Activated CD4-positive, alpha-beta T cell treated with anti-CD3 and anti-CD28 coated beads for 36 hours (primary cell): ENCODE data around the gene VWA7. TPM values are rescaled to one million over a fixed set of nuclear protein-coding genes. Genes with fewer than 3 reads are reported as not detected.
A peak's percentile ranks its signal among the peaks of the same experiment; 100 is the strongest.

Experiments used
- ATAC-seq: fragments of 200-7000 bp; cut with Tn5 transposase; one replicate; pipeline ENCODE4 v1.10.0; 2021; ENCODE audit warnings: mild to moderate bottlenecking, moderate library complexity
- CTCF ChIA-PET: fragments of 350-600 bp; sonication (Branson Sonifier 250); formaldehyde crosslinking; loops from one replicate; lab custom pipeline; 2021; ENCODE audit warnings: antibody characterized with exemption; lab: Charles Lee
- POLR2A ChIA-PET: fragments of 350-600 bp; sonication (Branson Sonifier 250); formaldehyde crosslinking; loops from one replicate; lab custom pipeline; 2021; ENCODE audit warnings: antibody characterized with exemption, inconsistent platforms; lab: Charles Lee
- DNase-seq: peaks from one replicate; pipeline ENCODE4 v3.0.0-alpha.2; 2020
- H3K27ac Mint-ChIP-seq: one replicate; pipeline ENCODE4 v1.8.0; 2021; ENCODE audit warnings: mixed read lengths
- H3K27me3 Mint-ChIP-seq: one replicate; pipeline ENCODE4 v1.8.0; 2021; ENCODE audit warnings: mixed read lengths
- H3K36me3 Mint-ChIP-seq: one replicate; pipeline ENCODE4 v1.8.0; 2021; ENCODE audit warnings: low read depth, mixed read lengths
- H3K4me1 Mint-ChIP-seq: one replicate; pipeline ENCODE4 v1.8.0; 2021; ENCODE audit warnings: mixed read lengths
- H3K4me3 Mint-ChIP-seq: one replicate; pipeline ENCODE4 v1.8.0; 2021; ENCODE audit warnings: mild to moderate bottlenecking, moderate library complexity, mixed read lengths
- H3K9me3 Mint-ChIP-seq: one replicate; pipeline ENCODE4 v1.8.0; 2021; ENCODE audit warnings: low read depth, mixed read lengths
- intact Hi-C, 2 experiments: fragments of 100-400 bp; cut with DNase I in 1 of 2; cut with micrococcal nuclease in 1 of 2; formaldehyde crosslinking; loops; one replicate each; pipeline versions ENCODE4 v1.14.2 to v1.15.1; 2022 to 2024; cut with DNase I, micrococcal nuclease
- total RNA-seq, 2 experiments: library from RNA; stranded (reverse); gene quantifications; one replicate each; pipeline ENCODE4 v1.2.3, GENCODE V29; 2021

VWA7 gene
- total RNA-seq, 2 experiments from 2014 or later = 1.4 to 1.5 TPM

DNA sequence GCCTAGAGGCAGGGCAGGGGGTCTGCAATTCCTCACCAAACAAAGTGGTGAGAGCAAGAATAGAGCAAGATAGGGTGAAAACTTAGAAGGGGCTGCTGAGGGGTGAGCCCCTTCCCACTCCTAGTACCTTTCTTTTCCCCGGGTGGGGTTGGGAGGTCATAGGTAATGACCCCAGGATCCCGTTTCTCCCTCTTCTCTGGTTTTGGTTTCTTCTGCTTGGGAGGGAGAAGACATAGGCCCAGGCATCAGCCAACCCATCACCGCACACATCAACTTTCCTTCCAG, 14.9 kb upstream of the VWA7 start:
- Mint-ChIP-seq H3K27ac (no peak overlapping the region), H3K27me3 (no peaks in the 10 kb centered on the region), H3K4me1 (peaks cover 38% of the 10 kb centered on the region), H3K4me3 (no peak overlapping the region), H3K36me3 (peaks cover 44% of the 10 kb centered on the region), H3K9me3 (no peaks in the 10 kb centered on the region)
- intact Hi-C loops = no loop called here
- ATAC-seq (no peak), DNase-seq (no peak)
- CTCF ChIA-PET = interaction anchor here (0.7 to 1.8 kb wide), 4 partner anchors 53 to 245 kb away, joined by 3 to 15 read pairs (median 3); partner anchors contain the start of gene MSH5
- POLR2A ChIA-PET = no interaction called here

DNA sequence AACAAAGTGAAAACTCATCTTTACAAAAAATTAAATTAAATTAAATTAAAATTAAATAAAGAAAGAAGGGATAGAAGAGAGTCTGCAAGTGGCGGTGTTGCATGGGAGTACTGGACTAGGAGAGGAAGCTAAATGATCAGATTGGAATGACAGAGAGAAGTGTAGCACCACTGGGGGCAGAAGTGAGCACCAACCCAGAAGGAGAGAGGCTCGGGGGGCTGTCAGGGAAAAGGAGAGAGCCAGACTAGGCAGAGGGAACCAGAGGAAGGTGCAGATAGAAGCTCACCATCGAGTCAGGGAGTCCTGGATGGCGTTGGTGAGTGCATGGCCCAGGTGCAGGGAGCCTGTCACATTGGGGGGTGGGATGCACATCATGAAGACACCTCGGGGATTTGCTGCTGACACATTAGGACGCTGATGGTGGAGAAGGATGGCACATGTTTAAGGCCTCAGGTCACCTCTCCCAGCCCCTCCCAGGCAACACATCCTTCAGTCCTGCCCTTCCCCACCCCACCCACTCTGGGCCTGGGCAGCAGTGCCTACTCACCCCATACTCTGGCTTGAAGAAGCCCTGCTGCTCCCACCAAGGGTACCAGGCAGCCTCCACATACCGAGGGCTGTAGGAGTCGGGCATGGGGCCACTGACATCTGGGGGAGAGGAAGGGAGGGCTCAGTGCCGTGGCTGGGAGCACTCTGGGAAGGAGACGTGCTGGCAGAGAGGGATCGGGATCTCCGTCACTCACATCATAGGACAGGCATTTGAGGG, 14.4 kb upstream of the VWA7 start:
- Mint-ChIP-seq H3K4me1 (peaks cover 34% of the 10 kb centered on the region), H3K27ac (no peak overlapping the region), H3K9me3 (no peaks in the 10 kb centered on the region), H3K36me3 (peaks cover 46% of the 10 kb centered on the region), H3K4me3 (no peak overlapping the region), H3K27me3 (no peaks in the 10 kb centered on the region)
- ChIA-PET POLR2A (no interaction called here), CTCF (interaction anchor here (0.5 to 2.5 kb wide), 21 partner anchors 9 to 245 kb away, joined by 3 to 15 read pairs (median 3); partner anchors contain the start of genes CLIC1, LSM2, MSH5 and VWA7)
- no peak for ATAC-seq
- DNase-seq = peak; percentile 64
- intact Hi-C loops = no loop called here

DNA sequence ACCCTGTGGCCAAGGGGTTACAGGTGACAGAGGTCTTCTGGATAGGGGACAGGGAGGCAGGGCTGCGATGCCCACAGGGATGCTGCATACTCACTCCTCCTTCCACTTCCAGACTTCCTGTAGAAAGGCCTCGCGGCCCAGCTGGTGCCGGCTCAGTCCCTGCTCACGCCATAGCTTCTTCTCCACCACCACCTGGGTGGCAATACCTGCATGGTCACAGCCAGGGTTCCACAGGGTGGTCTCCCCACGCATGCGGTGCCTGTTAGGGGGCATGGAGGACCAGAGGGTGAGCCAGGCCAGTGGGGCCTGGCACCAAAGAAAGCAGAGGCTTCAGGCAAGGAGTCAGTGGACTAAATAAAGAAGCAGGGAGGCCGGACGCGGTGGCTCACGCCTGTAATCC, 8.3 kb upstream of the VWA7 start:
- no peak for DNase-seq
- ATAC-seq = no peak
- H3K27me3 Mint-ChIP-seq = no peaks in the 10 kb centered on the region
- no peak overlapping the region for H3K4me3 Mint-ChIP-seq
- H3K9me3 Mint-ChIP-seq = no peaks in the 10 kb centered on the region
- POLR2A ChIA-PET = interaction anchor here (1.0 kb wide), 1 partner anchor 48 kb away, joined by 3 read pairs; no protein-coding TSS in a partner anchor
- peaks cover 2% of the 10 kb centered on the region for H3K4me1 Mint-ChIP-seq
- peaks cover 46% of the 10 kb centered on the region for H3K36me3 Mint-ChIP-seq
- CTCF ChIA-PET = interaction anchor here (0.6 to 0.9 kb wide), 3 partner anchors 21 to 991 kb away, joined by 3 read pairs; partner anchors contain the start of gene LSM2
- no peak overlapping the region for H3K27ac Mint-ChIP-seq
- intact Hi-C loops = no loop called here

DNA sequence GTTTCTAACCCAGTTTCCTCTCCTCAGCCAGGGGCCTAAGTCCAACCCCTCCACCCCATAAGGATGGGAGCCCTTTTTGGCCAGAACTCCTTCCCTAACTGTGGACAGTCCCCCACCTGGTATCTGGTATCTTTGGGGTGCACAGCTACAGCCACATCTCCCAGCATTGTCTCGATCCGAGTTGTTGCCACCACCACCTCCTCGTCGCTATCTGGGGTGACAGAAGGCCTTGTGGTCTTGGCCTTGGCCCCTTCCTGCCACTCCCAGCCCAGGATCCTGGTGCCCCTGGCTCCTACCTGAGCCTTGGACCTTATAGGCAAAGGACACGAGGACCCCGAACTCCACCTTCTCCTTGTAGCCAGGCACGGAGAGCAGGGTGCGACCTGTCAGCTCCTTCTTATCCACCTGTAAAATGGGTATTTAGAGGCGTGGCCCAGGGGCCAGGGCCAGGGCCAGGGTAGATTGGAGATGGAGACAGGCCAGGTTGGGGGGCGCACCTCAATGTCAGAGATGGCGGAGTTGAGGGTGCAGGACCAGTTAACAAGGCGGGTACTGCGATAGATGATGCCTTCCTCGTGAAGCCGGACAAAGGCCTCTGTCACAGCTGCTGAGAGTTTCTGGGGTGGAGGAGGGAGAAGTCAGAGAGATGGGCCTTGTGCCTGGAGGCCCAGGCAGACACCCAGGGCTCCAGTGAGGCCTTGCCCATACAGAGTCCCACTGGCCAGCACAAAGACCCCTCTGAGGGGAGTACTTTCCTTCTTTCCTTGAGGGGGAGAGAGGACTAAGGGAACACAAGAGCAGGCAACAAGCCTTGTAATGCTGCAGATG, 7.2 kb upstream of the VWA7 start:
- H3K27ac Mint-ChIP-seq = no peak overlapping the region
- H3K4me3 Mint-ChIP-seq = no peak overlapping the region
- H3K36me3 Mint-ChIP-seq = peaks cover 51% of the 10 kb centered on the region
- H3K9me3 Mint-ChIP-seq = no peaks in the 10 kb centered on the region
- peaks cover 2% of the 10 kb centered on the region for H3K4me1 Mint-ChIP-seq
- ChIA-PET POLR2A (interaction anchor here (0.6 to 1.0 kb wide), 2 partner anchors 46 kb away, joined by 3 to 7 read pairs; no protein-coding TSS in a partner anchor), CTCF (interaction anchor here (0.8 kb wide), 1 partner anchor 15 kb away, joined by 3 read pairs; no protein-coding TSS in a partner anchor)
- ATAC-seq = no peak
- intact Hi-C loops = no loop called here
- H3K27me3 Mint-ChIP-seq = no peaks in the 10 kb centered on the region
- no peak for DNase-seq

DNA sequence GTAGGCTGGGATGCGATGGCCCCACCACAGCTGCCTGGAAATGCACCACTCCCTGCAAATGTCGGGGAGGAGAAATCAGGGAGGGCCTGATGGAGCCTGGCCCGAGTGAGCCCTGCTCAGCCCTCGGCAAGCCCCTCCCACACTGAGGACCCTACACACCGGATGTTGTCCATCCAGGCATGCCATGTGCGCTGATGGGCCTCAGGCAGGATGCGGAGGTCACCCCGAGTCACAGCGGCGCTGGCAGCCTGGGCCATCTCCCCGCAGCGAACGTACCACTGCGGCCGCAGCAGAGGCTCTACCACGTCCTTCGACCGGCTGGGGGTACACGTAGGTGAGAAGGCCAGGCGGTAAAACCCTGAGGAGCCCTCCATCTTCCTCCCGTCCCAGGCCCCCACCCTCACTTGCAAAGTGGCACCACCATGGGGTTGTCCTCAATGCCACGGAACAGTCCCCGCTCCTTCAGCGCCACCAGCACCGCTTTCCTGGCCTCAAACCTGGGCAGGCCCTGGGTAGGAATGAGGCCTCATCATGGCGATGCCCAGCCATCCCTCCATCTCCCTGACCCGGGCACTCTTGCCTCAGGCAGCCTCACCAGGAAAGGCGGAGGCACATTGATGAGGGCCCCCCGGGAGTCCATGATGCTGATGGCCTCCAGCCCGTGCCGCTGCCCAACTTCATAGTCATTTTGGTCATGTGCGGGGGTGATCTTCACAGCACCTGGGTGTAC, 5.2 kb upstream of the VWA7 start:
- DNase-seq (no peak), ATAC-seq (no peak)
- no peaks in the 10 kb centered on the region for H3K27me3 Mint-ChIP-seq
- ChIA-PET POLR2A (no interaction called here), CTCF (no interaction called here)
- no peaks in the 10 kb centered on the region for H3K9me3 Mint-ChIP-seq
- peaks cover 7% of the 10 kb centered on the region for H3K4me1 Mint-ChIP-seq
- intact Hi-C loops = no loop called here
- H3K4me3 Mint-ChIP-seq = no peak overlapping the region
- H3K36me3 Mint-ChIP-seq = peaks cover 56% of the 10 kb centered on the region
- no peak overlapping the region for H3K27ac Mint-ChIP-seq

DNA sequence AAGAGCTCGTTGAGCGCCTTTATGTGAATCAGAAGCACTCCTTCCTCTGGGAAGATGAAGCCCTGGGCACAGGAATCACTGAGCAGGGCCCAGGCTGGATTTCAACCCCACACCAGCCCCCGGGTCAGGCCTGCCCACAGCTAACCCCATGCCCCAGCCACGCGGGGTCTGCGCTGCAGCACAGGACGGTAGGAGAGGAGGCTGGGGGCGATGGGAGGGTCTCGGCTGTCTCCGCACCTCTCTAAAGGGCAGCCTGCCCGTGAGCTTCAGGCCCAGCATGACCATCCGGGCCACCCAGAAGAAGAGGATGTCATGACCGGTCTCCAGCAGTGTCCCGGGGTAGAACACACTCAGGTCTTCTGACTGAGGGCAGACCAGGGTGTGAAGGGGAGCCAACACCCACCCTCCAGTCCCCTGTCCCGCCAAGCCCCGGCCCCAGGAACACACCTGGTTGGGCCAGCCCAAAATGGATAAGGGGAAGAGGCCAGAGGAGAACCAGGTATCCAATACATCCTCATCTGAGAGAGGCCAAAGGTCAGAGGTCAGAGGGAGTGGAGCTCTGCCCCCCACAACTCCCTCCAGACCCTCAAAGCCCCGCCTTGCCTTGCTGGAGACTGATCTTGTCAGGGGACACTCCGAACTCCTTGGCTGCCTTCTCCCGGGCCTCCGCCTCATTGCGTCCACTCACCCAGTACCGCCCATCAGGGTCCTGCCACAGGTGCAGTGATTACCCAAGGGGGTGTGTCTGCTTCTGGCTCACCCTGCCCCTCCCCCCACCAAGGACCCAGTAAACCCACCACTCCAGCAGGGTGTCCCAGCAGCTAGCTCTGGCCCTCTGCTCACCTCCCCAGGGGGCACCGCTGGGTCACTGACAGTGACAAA, 4.4 kb upstream of the VWA7 start:
- CTCF ChIA-PET = no interaction called here
- no peak for ATAC-seq
- Mint-ChIP-seq H3K4me1 (peaks cover 15% of the 10 kb centered on the region), H3K27me3 (no peaks in the 10 kb centered on the region), H3K27ac (no peak overlapping the region), H3K9me3 (no peaks in the 10 kb centered on the region), H3K36me3 (peaks cover 53% of the 10 kb centered on the region), H3K4me3 (no peak overlapping the region)
- DNase-seq = no peak
- POLR2A ChIA-PET = no interaction called here
- intact Hi-C loops = no loop called here

DNA sequence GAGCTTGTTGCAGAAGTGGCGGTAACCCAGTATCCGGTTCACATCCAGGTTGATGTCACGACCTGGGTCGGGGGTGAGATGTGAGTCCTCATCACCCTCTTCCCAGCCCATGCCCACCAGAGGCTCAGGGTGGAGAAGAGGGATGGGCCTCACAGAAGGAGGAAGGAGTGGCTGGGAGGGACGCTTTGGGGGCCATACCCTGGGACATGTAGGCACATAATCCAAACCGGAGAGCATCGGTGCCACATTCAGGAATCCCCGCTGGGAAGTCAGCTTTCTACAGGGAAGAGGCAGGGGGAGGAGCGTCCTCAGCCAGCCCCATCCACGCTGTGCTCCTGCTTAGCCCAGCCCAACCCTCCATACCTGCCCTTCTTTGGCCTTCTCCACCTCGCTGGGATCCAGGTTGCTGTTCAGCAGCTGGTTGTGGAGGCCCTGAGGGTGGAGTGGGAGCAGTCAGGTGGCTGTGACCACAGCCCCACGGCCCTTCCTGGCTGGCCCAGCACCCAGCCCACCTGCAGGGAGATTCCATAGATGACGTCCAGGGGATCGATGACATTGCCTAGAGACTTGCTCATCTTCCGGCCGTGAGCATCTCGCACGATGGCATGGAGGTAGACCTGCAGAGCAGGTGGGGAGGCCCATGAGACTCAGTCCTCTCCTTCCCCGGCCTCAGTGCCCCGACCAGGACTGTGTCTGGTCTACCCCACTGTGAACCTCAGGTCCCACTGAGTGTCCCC, 3.5 kb upstream of the VWA7 start:
- Mint-ChIP-seq H3K27ac (no peak overlapping the region), H3K27me3 (no peaks in the 10 kb centered on the region), H3K4me3 (no peak overlapping the region), H3K9me3 (no peaks in the 10 kb centered on the region), H3K4me1 (peaks cover 20% of the 10 kb centered on the region), H3K36me3 (peaks cover 50% of the 10 kb centered on the region)
- intact Hi-C loops = no loop called here
- ChIA-PET CTCF (interaction anchor here (0.6 kb wide), 1 partner anchor 56 kb away, joined by 3 read pairs; no protein-coding TSS in a partner anchor), POLR2A (no interaction called here)
- DNase-seq = no peak
- no peak for ATAC-seq

DNA sequence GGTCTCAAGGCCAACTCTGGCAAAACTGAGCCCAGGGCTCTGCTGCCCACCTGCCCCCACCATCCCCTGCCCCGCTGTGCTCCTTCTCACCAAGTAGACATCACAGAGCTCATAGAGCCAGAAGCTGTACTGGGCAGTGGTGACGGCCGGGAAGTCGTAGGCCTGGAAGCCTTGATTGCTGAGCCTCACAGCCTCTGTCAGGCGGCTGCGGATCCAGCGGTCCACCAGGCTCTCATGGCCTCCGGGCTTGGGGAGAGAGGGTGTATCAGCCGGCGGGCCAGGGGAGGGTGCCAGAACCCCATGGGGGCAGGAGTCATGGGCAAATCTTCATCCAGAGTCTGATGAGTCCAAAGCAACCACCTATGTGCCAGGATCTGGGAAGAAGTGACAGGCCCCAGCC, 2.8 kb upstream of the VWA7 start:
- Mint-ChIP-seq H3K27me3 (no peaks in the 10 kb centered on the region), H3K4me3 (no peak overlapping the region), H3K4me1 (peaks cover 24% of the 10 kb centered on the region), H3K9me3 (no peaks in the 10 kb centered on the region), H3K36me3 (peaks cover 50% of the 10 kb centered on the region), H3K27ac (no peak overlapping the region)
- ChIA-PET CTCF (interaction anchor here (0.6 to 1.3 kb wide), 3 partner anchors 10 to 57 kb away, joined by 3 to 5 read pairs (median 3); partner anchors contain the start of gene MPIG6B), POLR2A (no interaction called here)
- ATAC-seq (no peak), DNase-seq (no peak)
- intact Hi-C loops = no loop called here

DNA sequence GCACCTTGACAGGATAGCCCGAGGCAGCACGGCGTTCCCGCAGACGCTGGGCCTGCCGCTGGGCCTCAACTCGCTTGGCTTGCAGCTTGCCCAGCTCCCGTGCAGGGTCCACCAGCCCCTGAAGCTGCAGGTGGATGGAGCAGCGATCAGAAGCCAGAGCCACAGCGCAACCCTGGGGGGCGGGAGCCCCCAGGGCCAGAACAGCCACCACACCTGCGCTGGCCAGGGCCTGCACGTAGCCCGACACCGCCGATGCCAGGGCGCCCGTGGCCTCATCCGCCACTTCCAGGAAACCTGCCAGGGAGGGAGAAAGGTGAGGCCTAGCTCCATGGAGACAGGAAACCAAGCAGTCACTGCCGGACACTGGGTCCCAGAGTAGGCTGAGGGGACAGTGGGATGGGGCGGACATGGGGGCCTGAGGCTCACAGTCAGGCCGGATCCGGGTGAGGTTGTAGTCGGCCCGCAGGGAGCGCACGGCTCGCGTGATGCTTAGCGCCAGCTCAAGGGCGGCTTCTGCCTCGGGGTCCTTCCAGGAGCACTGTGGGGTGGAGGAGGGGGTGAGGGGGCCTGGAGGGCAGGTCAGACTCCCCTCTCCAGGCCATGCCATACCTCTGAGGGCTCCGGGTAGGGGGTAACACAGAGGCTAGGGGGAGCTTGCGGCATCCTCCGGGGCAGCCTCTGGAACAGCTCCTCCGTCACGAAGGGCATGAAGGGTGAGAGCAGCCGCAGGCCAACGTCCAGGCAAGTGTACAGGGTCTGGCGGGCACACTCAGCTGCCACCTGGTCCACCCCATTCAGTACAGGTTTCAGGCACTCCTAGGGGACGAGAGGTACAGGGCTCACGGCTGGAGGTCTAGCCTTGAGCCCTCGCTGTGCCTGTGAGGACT, 2.1 kb upstream of the VWA7 start:
- H3K4me1 Mint-ChIP-seq = peaks cover 24% of the 10 kb centered on the region
- H3K36me3 Mint-ChIP-seq = peaks cover 44% of the 10 kb centered on the region
- ATAC-seq = no peak
- no peaks in the 10 kb centered on the region for H3K27me3 Mint-ChIP-seq
- no peak for DNase-seq
- ChIA-PET CTCF (interaction anchor here (0.6 to 1.3 kb wide), 3 partner anchors 10 to 56 kb away, joined by 3 to 5 read pairs (median 3); partner anchors contain the start of gene MPIG6B), POLR2A (no interaction called here)
- no peaks in the 10 kb centered on the region for H3K9me3 Mint-ChIP-seq
- H3K4me3 Mint-ChIP-seq = no peak overlapping the region
- intact Hi-C loops = no loop called here
- no peak overlapping the region for H3K27ac Mint-ChIP-seq
